ENCODE measurements around the gene MON2. TPM values are rescaled to one million over a fixed set of nuclear protein-coding genes. Genes with fewer than 3 reads are reported as not detected.

The MON2 gene
- total and polyA plus RNA-seq, 2 donors (not counting 3 experiments of a cell fraction or from before 2014, with no cell fraction given), result 8.9 to 41.8 TPM

GRCh38 chr12:62436164-62436503 lies 30.5 kb upstream of the MON2 start:
- no peak overlapping the region for H3K4me2 ChIP-seq (ENCODE audit: insufficient read depth, low read length)
- H2AFZ ChIP-seq (ENCODE audit: low read depth, low read length), result peak overlapping the region; percentile 73
- no peaks in the 10 kb centered on the region for H3K9me1 ChIP-seq (replicated peaks; ENCODE audit: control insufficient read depth, extremely low read depth, insufficient read depth, low read length)
- ChIA-PET CTCF (interaction anchor here (0.9 to 5.3 kb wide), 20 partner anchors 10 to 633 kb away, joined by 3 to 258 read pairs (median 6); partner anchors contain the start of genes MON2 and USP15), POLR2A (no interaction called here)
- H3K79me2 ChIP-seq (ENCODE audit: control insufficient read depth, insufficient read depth, low read length), result no peaks in the 10 kb centered on the region
- peaks cover 9% of the 10 kb centered on the region for H3K4me1 ChIP-seq (ENCODE audit: control insufficient read depth, extremely low read depth, insufficient read depth, low read length)
- no TSS peak for BruUV-seq (replicated peaks)
- DNase-seq (ENCODE audit: low read depth, low spot score), result no peak
- H3K27ac ChIP-seq (ENCODE audit: insufficient read depth, low read depth, low read length), result no peak overlapping the region
- no peaks in the 10 kb centered on the region for H4K20me1 ChIP-seq (replicated peaks; ENCODE audit: control insufficient read depth, extremely low read depth, insufficient read depth, low read length)
- FAIRE-seq, result no peak
- no peaks in the 10 kb centered on the region for H3K36me3 ChIP-seq (ENCODE audit: control insufficient read depth in 2 of 2, extremely low read depth in 1 of 2, insufficient read depth in 2 of 2, low read length in 2 of 2)
- intact Hi-C loops (cut with micrococcal nuclease) (loop anchor here (5.0 to 10.0 kb wide), 2 partner anchors 166 to 499 kb away; partner anchors contain the start of gene PPM1H), dilution Hi-C loops (cut with MboI; ENCODE audit: extremely low pct_ligation_motif_present, low sequenced_read_pairs) (no loop called here)
- TF ChIP-seq JUN (IDR thresholded peaks at IDR 0.05; ENCODE audit: borderline replicate concordance, insufficient read depth, insufficient read length, low read depth) (no peak), POLR2AphosphoS5 (IDR thresholded peaks at IDR 0.05; ENCODE audit: insufficient read depth, low read depth, low read length) (no peak), EZH2 (IDR thresholded peaks at IDR 0.05; ENCODE audit: borderline replicate concordance, low read depth, low read length, severe bottlenecking) (no peak), GATA2 (IDR thresholded peaks at IDR 0.05; ENCODE audit: insufficient read depth, insufficient read length, low read depth, low read length) (no peak), FOS (IDR thresholded peaks at IDR 0.05; ENCODE audit: borderline replicate concordance, insufficient read depth, low read length) (no peak), POLR2A (IDR thresholded peaks at IDR 0.05; ENCODE audit: low read depth, low read length) (no peak), MYC (IDR thresholded peaks at IDR 0.05; ENCODE audit: low read depth, low read length) (no peak)
- TF ChIP-seq, protein P1, sequence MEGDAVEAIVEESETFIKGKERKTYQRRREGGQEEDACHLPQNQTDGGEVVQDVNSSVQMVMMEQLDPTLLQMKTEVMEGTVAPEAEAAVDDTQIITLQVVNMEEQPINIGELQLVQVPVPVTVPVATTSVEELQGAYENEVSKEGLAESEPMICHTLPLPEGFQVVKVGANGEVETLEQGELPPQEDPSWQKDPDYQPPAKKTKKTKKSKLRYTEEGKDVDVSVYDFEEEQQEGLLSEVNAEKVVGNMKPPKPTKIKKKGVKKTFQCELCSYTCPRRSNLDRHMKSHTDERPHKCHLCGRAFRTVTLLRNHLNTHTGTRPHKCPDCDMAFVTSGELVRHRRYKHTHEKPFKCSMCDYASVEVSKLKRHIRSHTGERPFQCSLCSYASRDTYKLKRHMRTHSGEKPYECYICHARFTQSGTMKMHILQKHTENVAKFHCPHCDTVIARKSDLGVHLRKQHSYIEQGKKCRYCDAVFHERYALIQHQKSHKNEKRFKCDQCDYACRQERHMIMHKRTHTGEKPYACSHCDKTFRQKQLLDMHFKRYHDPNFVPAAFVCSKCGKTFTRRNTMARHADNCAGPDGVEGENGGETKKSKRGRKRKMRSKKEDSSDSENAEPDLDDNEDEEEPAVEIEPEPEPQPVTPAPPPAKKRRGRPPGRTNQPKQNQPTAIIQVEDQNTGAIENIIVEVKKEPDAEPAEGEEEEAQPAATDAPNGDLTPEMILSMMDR (IDR thresholded peaks at IDR 0.05; ENCODE audit: extremely low read depth in 1 of 2, insufficient read depth in 1 of 2, low read depth in 1 of 2, low read length in 2 of 2), result no peak
- TF ChIP-seq, protein P2, sequence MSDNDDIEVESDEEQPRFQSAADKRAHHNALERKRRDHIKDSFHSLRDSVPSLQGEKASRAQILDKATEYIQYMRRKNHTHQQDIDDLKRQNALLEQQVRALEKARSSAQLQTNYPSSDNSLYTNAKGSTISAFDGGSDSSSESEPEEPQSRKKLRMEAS (IDR thresholded peaks at IDR 0.05; ENCODE audit: insufficient read depth, insufficient read length), result no peak
- H3K27me3 ChIP-seq (ENCODE audit: control insufficient read depth in 2 of 2, insufficient read depth in 2 of 2, low read length in 2 of 2), result peaks cover 12 to 24% of the 10 kb centered on the region in 2 experiments
- no peaks in the 10 kb centered on the region for H3K9me3 ChIP-seq (replicated peaks; ENCODE audit: control insufficient read depth, insufficient read depth, low read length)
- H3K9ac ChIP-seq (replicated peaks; ENCODE audit: extremely low read depth, insufficient read depth, low read length), result no peak overlapping the region
- no peak overlapping the region for H3K4me3 ChIP-seq (replicated peaks in 1 of 3; ENCODE audit: insufficient read depth in 1 of 3, low read depth in 1 of 3, low read length in 3 of 3)

Data from endothelial cell of umbilical vein (primary cell).